GM20000 (cell line): Measurements from ENCODE around the gene MUL1.

Experiments used
- DNase-seq: peaks from one replicate; pipeline ENCODE4 v3.0.0; 2012; ENCODE audit warnings: low spot score
- CTCF ChIP-seq: IDR thresholded peaks from 2 replicates; pipeline ENCODE4 v1.5.1; 2012; ENCODE audit warnings: mild to moderate bottlenecking, control low read depth; ENCODE audit errors: extremely low read depth, missing control alignments

Gene MUL1

GRCh38 chr1:20472121-20472520 lies 35.8 kb downstream of the MUL1 start:
- no peak for TF ChIP-seq CTCF
- no peak for DNase-seq

GRCh38 chr1:20470194-20470593 lies 37.8 kb downstream of the MUL1 start:
- no peak for TF ChIP-seq CTCF

GRCh38 chr1:20469406-20470076 lies 38.4 kb downstream of the MUL1 start:
- no peak for DNase-seq

More at GRCh38 chr1:20470194-20470593, 37.8 kb downstream of the MUL1 start:
- no peak for DNase-seq

GRCh38 chr1:20466273-20466672 lies 41.7 kb downstream of the MUL1 start:
- no peak for DNase-seq
- TF ChIP-seq CTCF: no peak

More at GRCh38 chr1:20469406-20470076, 38.4 kb downstream of the MUL1 start:
- TF ChIP-seq CTCF: no peak

- TF ChIP-seq CTCF: no peak
- no peak for DNase-seq
Observed at GRCh38 chr1:20465187-20465586, 42.8 kb downstream of the MUL1 start.

GRCh38 chr1:20463502-20463901 lies 44.4 kb downstream of the MUL1 start:
- TF ChIP-seq CTCF: no peak
- DNase-seq: no peak

- no peak for TF ChIP-seq CTCF
- DNase-seq: no peak
Observed at GRCh38 chr1:20462397-20462796, 45.6 kb downstream of the MUL1 start.
